ENCODE data around the gene EPYC.
"Not testable (repeated sequence)": the region's sequence is repeated elsewhere in the genome, so short reads cannot be mapped to it uniquely, and the experiment has no call there.

EPYC gene

GRCh38 chr12:90987101-90987500 is 17.7 kb downstream of the EPYC start:
- Histone ChIP-seq H4K91ac (ENCODE audit: low read depth, low read length, poor library complexity) (no peak overlapping the region), H3K4me1 (ENCODE audit: control insufficient read depth in 2 of 2, insufficient read depth in 1 of 2, low read depth in 1 of 2, low read length in 2 of 2) (peaks cover 0 to 3% of the 10 kb centered on the region in 2 donors), H2AFZ (ENCODE audit: low read length) (no peak overlapping the region), H3K4ac (ENCODE audit: low read length) (no peak overlapping the region), H4K8ac (ENCODE audit: low read depth, low read length) (no peak overlapping the region), H2AK5ac (ENCODE audit: low read depth, low read length) (no peak overlapping the region), H3K4me3 (ENCODE audit: low read length in 2 of 2) (no peak overlapping the region), H3K14ac (ENCODE audit: low read length) (no peak overlapping the region), H3K79me1 (ENCODE audit: low read depth, low read length) (no peaks in the 10 kb centered on the region), H3K9me3 (replicated peaks in 1 of 2; ENCODE audit: control insufficient read depth in 2 of 2, insufficient read depth in 1 of 2, low read depth in 1 of 2, low read length in 2 of 2) (peaks cover 2 to 6% of the 10 kb centered on the region in 2 donors), H3K36me3 (replicated peaks in 1 of 2; ENCODE audit: control insufficient read depth in 2 of 2, insufficient read depth in 2 of 2, low read length in 2 of 2) (no peaks in the 10 kb centered on the region), H3K23ac (ENCODE audit: low read depth, low read length, poor library complexity) (no peak overlapping the region), H2BK12ac (ENCODE audit: low read length) (no peak overlapping the region), H3K4me2 (ENCODE audit: insufficient read depth, low read length, poor library complexity, severe bottlenecking) (no peak overlapping the region), H3K27ac (replicated peaks; ENCODE audit: low read length) (no peak overlapping the region), H2BK120ac (ENCODE audit: low read depth, low read length) (no peak overlapping the region), H3K27me3 (ENCODE audit: control insufficient read depth in 3 of 3, insufficient read depth in 3 of 3, low read depth in 1 of 3, low read length in 3 of 3) (no peaks in the 10 kb centered on the region), H2BK5ac (ENCODE audit: low read length) (no peak overlapping the region), H3K9ac (ENCODE audit: low read depth, low read length, poor library complexity) (no peak overlapping the region), H3K18ac (ENCODE audit: low read length) (no peak overlapping the region), H2BK15ac (ENCODE audit: low read length) (no peak overlapping the region)
- no CpG with 5 or more reads among the region's 1 CpG for WGBS, 2 donors (ENCODE audit: extremely low coverage in 2 of 2, insufficient read length in 2 of 2, insufficient replicate concordance in 1 of 2)
- no peak for DNase-seq (ENCODE audit: low spot score)

- no CpG with 5 or more reads among the region's 3 CpGs for WGBS, 2 donors (ENCODE audit: extremely low coverage in 2 of 2, insufficient read length in 2 of 2, insufficient replicate concordance in 1 of 2)
- H4K8ac ChIP-seq (ENCODE audit: low read depth, low read length); H3K9ac ChIP-seq (ENCODE audit: low read depth, low read length, poor library complexity); H3K4me3 ChIP-seq (ENCODE audit: low read length in 2 of 2); H3K27me3 ChIP-seq (ENCODE audit: control insufficient read depth in 3 of 3, insufficient read depth in 3 of 3, low read depth in 1 of 3, low read length in 3 of 3); H2BK5ac ChIP-seq (ENCODE audit: low read length); H3K4me1 ChIP-seq (ENCODE audit: control insufficient read depth in 2 of 2, insufficient read depth in 1 of 2, low read depth in 1 of 2, low read length in 2 of 2); H3K14ac ChIP-seq (ENCODE audit: low read length); H3K9me3 ChIP-seq (replicated peaks in 1 of 2; ENCODE audit: control insufficient read depth in 2 of 2, insufficient read depth in 1 of 2, low read depth in 1 of 2, low read length in 2 of 2); H2BK120ac ChIP-seq (ENCODE audit: low read depth, low read length); H3K36me3 ChIP-seq (replicated peaks in 1 of 2; ENCODE audit: control insufficient read depth in 2 of 2, insufficient read depth in 2 of 2, low read length in 2 of 2); H3K23ac ChIP-seq (ENCODE audit: low read depth, low read length, poor library complexity); H3K79me1 ChIP-seq (ENCODE audit: low read depth, low read length); H4K91ac ChIP-seq (ENCODE audit: low read depth, low read length, poor library complexity); H2BK12ac ChIP-seq (ENCODE audit: low read length); H2BK15ac ChIP-seq (ENCODE audit: low read length); H3K4ac ChIP-seq (ENCODE audit: low read length); DNase-seq (ENCODE audit: low spot score); H2AFZ ChIP-seq (ENCODE audit: low read length); H3K4me2 ChIP-seq (ENCODE audit: insufficient read depth, low read length, poor library complexity, severe bottlenecking); H3K27ac ChIP-seq (replicated peaks; ENCODE audit: low read length); H3K18ac ChIP-seq (ENCODE audit: low read length); H2AK5ac ChIP-seq (ENCODE audit: low read depth, low read length): not testable (repeated sequence)
Measured at GRCh38 chr12:90985331-90985730, 19.4 kb downstream of the EPYC start.

- Histone ChIP-seq H3K36me3 (replicated peaks in 1 of 2; ENCODE audit: control insufficient read depth in 2 of 2, insufficient read depth in 2 of 2, low read length in 2 of 2) (no peaks in the 10 kb centered on the region), H2AFZ (ENCODE audit: low read length) (no peak overlapping the region), H4K91ac (ENCODE audit: low read depth, low read length, poor library complexity) (no peak overlapping the region), H3K18ac (ENCODE audit: low read length) (no peak overlapping the region), H3K79me1 (ENCODE audit: low read depth, low read length) (no peaks in the 10 kb centered on the region), H3K14ac (ENCODE audit: low read length) (no peak overlapping the region), H3K27ac (replicated peaks; ENCODE audit: low read length) (no peak overlapping the region), H3K9me3 (replicated peaks in 1 of 2; ENCODE audit: control insufficient read depth in 2 of 2, insufficient read depth in 1 of 2, low read depth in 1 of 2, low read length in 2 of 2) (peaks cover 0 to 2% of the 10 kb centered on the region in 2 donors), H3K4me3 (ENCODE audit: low read length in 2 of 2) (no peak overlapping the region), H3K4me2 (ENCODE audit: insufficient read depth, low read length, poor library complexity, severe bottlenecking) (no peak overlapping the region), H3K23ac (ENCODE audit: low read depth, low read length, poor library complexity) (no peak overlapping the region), H2BK5ac (ENCODE audit: low read length) (no peak overlapping the region), H3K4ac (ENCODE audit: low read length) (no peak overlapping the region), H2BK120ac (ENCODE audit: low read depth, low read length) (no peak overlapping the region), H2BK15ac (ENCODE audit: low read length) (no peak overlapping the region), H4K8ac (ENCODE audit: low read depth, low read length) (no peak overlapping the region), H3K4me1 (ENCODE audit: control insufficient read depth in 2 of 2, insufficient read depth in 1 of 2, low read depth in 1 of 2, low read length in 2 of 2) (peaks cover 0 to 3% of the 10 kb centered on the region in 2 donors), H3K9ac (ENCODE audit: low read depth, low read length, poor library complexity) (no peak overlapping the region), H2BK12ac (ENCODE audit: low read length) (no peak overlapping the region), H2AK5ac (ENCODE audit: low read depth, low read length) (no peak overlapping the region), H3K27me3 (ENCODE audit: control insufficient read depth in 3 of 3, insufficient read depth in 3 of 3, low read depth in 1 of 3, low read length in 3 of 3) (no peaks in the 10 kb centered on the region)
- no CpG with 5 or more reads among the region's 3 CpGs for WGBS, 2 donors (ENCODE audit: extremely low coverage in 2 of 2, insufficient read length in 2 of 2, insufficient replicate concordance in 1 of 2)
- DNase-seq (ENCODE audit: low spot score) = no peak
Measured at GRCh38 chr12:90984114-90984513, 20.7 kb downstream of the EPYC start.

GRCh38 chr12:90982170-90982569 is 22.6 kb downstream of the EPYC start:
- no peak overlapping the region for H3K9ac ChIP-seq (ENCODE audit: low read depth, low read length, poor library complexity)
- no peaks in the 10 kb centered on the region for H3K79me1 ChIP-seq (ENCODE audit: low read depth, low read length)
- H3K23ac ChIP-seq (ENCODE audit: low read depth, low read length, poor library complexity) = no peak overlapping the region
- DNase-seq (ENCODE audit: low spot score) = no peak
- H2BK120ac ChIP-seq (ENCODE audit: low read depth, low read length) = no peak overlapping the region
- H3K4me3 ChIP-seq (ENCODE audit: low read length in 2 of 2) = no peak overlapping the region
- no peak overlapping the region for H3K14ac ChIP-seq (ENCODE audit: low read length)
- H3K18ac ChIP-seq (ENCODE audit: low read length) = no peak overlapping the region
- H3K4ac ChIP-seq (ENCODE audit: low read length) = no peak overlapping the region
- WGBS, 2 donors (ENCODE audit: extremely low coverage in 2 of 2, insufficient read length in 2 of 2, insufficient replicate concordance in 1 of 2) = no CpG with 5 or more reads among the region's 1 CpG
- H3K27me3 ChIP-seq (ENCODE audit: control insufficient read depth in 3 of 3, insufficient read depth in 3 of 3, low read depth in 1 of 3, low read length in 3 of 3) = no peaks in the 10 kb centered on the region
- H3K36me3 ChIP-seq (replicated peaks in 1 of 2; ENCODE audit: control insufficient read depth in 2 of 2, insufficient read depth in 2 of 2, low read length in 2 of 2) = no peaks in the 10 kb centered on the region
- no peak overlapping the region for H2BK15ac ChIP-seq (ENCODE audit: low read length)
- no peak overlapping the region for H2BK12ac ChIP-seq (ENCODE audit: low read length)
- H3K27ac ChIP-seq (replicated peaks; ENCODE audit: low read length) = no peak overlapping the region
- no peak overlapping the region for H4K8ac ChIP-seq (ENCODE audit: low read depth, low read length)
- peaks cover 0 to 3% of the 10 kb centered on the region in 2 donors for H3K4me1 ChIP-seq (ENCODE audit: control insufficient read depth in 2 of 2, insufficient read depth in 1 of 2, low read depth in 1 of 2, low read length in 2 of 2)
- H3K4me2 ChIP-seq (ENCODE audit: insufficient read depth, low read length, poor library complexity, severe bottlenecking) = no peak overlapping the region
- no peak overlapping the region for H4K91ac ChIP-seq (ENCODE audit: low read depth, low read length, poor library complexity)
- H2AFZ ChIP-seq (ENCODE audit: low read length) = no peak overlapping the region
- H2BK5ac ChIP-seq (ENCODE audit: low read length) = no peak overlapping the region
- H3K9me3 ChIP-seq (replicated peaks in 1 of 2; ENCODE audit: control insufficient read depth in 2 of 2, insufficient read depth in 1 of 2, low read depth in 1 of 2, low read length in 2 of 2) = peaks cover 0 to 2% of the 10 kb centered on the region in 2 donors
- H2AK5ac ChIP-seq (ENCODE audit: low read depth, low read length) = no peak overlapping the region
